ENCODE results near the gene EIF2S1. TPM values are rescaled to one million over a fixed set of nuclear protein-coding genes. Genes with fewer than 3 reads are reported as not detected.
A peak's percentile ranks its signal among the peaks of the same experiment; 100 is the strongest.

Gene EIF2S1
- polyA plus RNA-seq, 1 experiment: 149 TPM

DNA sequence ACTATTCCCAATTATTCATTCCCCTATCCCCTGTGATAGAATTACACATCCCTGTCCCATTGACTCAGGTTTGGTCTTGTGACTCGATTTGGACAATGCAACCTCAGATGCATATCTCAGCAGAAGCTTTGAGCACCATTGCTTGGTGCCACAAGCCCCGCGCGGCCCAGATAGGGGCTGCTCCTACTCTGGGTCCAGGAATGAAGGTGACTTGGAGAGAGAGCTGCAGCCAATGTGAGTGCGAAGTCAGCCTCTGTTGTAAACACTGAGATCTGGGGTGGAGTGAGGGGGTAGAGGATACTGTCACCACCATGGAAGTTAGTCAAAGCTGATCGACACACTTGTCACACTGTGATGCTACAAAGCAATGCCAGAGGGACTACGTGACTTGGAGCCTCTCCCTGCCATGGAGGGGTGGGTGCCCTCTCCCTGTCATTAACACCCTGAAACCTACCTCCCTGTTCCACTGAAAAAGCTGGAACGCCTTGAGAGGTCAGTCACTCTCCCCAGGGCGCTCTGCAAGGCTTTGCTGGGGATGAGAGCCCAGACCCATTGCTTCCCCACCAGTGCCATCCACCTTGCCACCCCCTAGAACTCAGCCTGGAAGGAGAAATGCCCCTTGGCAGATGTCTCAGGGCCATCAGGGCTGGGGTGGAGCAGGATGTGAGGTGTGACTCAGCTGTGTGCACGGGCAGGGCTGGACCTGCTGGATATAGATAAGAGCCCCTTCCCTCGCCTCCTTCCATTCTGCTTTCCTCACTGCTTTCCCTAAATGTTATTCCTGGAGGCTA is 58.5 kb downstream of the EIF2S1 start:
- POLR2A ChIA-PET: no interaction called here
- Histone ChIP-seq H3K9me3 (ENCODE audit: control insufficient read depth, insufficient read depth, low read length) (no peaks in the 10 kb centered on the region), H3K4me3 (ENCODE audit: low read depth, low read length) (no peak overlapping the region), H3K27me3 (ENCODE audit: control insufficient read depth, insufficient read depth, low read length) (peaks cover 6% of the 10 kb centered on the region), H3K27ac (ENCODE audit: low read depth, low read length) (no peak overlapping the region)
- CTCF ChIA-PET: interaction anchor here (1.4 to 2.1 kb wide), 2 partner anchors 9 to 153 kb away, joined by 3 to 12 read pairs; no protein-coding TSS in a partner anchor
- no peak for TF ChIP-seq CTCF (IDR thresholded peaks at IDR 0.05; ENCODE audit: low read depth, low read length)
- DNase-seq (ENCODE audit: low read depth, low spot score): no peak

- Histone ChIP-seq H3K4me3 (ENCODE audit: low read depth, low read length) (no peak overlapping the region), H3K27me3 (ENCODE audit: control insufficient read depth, insufficient read depth, low read length) (peaks cover 6% of the 10 kb centered on the region), H3K9me3 (ENCODE audit: control insufficient read depth, insufficient read depth, low read length) (no peaks in the 10 kb centered on the region), H3K27ac (ENCODE audit: low read depth, low read length) (no peak overlapping the region)
- TF ChIP-seq CTCF (IDR thresholded peaks at IDR 0.05; ENCODE audit: low read depth, low read length): 0 out of 2 replicates have a peak, but pooled peaks have one; percentile 20
- DNase-seq (ENCODE audit: low read depth, low spot score): no peak
- ChIA-PET POLR2A (no interaction called here), CTCF (interaction anchor here (1.0 kb wide), 1 partner anchor 284 kb away, joined by 3 read pairs; no protein-coding TSS in a partner anchor)
Observed at GRCh38 chr14:67420102-67420739, 60.1 kb downstream of the EIF2S1 start.

DNA sequence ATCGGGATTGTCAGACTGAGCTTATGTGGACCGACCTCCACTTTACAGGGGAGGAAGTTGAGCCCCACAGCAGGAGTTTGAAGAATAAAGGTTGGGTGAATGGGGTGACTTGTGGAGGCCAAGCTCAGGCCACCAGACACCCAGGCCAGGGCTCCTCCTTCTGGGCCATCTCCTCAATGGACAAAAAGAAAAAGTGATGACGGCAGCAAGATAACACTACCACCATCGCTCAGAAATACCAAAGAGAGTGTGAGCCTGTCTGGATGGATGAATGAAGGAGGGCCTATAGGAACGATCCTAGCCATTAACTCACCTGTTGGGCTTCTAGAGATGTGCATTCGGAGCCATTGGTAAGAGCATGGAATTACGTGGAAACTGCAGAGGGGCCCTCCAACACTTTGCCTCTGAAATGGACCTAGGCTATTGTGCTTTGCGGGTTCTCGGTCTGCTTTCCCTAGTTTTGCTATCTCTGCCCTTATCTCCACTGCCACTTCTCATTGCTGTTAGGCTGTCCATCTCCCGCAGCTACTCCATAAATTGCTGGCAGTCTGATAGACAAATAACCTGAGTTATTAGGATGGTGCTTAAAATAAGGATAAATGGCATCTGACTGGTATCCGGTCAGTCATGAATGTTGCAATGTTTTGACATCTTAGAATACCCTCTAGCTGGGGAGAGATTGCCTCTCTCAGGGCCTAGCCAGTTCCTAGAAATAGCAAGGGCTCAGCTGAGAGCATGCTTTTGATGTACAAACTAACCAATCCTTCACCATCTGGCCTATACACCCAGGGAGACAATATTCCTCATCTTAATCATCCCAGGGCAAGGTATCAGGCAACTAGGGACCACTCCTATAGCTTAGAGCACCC is 61.5 kb downstream of the EIF2S1 start:
- CTCF ChIA-PET: interaction anchor here (1.0 kb wide), 1 partner anchor 283 kb away, joined by 3 read pairs; no protein-coding TSS in a partner anchor
- H3K27ac ChIP-seq (ENCODE audit: low read depth, low read length): no peak overlapping the region
- H3K9me3 ChIP-seq (ENCODE audit: control insufficient read depth, insufficient read depth, low read length): no peaks in the 10 kb centered on the region
- no peak overlapping the region for H3K4me3 ChIP-seq (ENCODE audit: low read depth, low read length)
- TF ChIP-seq CTCF (IDR thresholded peaks at IDR 0.05; ENCODE audit: low read depth, low read length): no peak
- peaks cover 6% of the 10 kb centered on the region for H3K27me3 ChIP-seq (ENCODE audit: control insufficient read depth, insufficient read depth, low read length)
- DNase-seq (ENCODE audit: low read depth, low spot score): no peak
- POLR2A ChIA-PET: no interaction called here

DNA sequence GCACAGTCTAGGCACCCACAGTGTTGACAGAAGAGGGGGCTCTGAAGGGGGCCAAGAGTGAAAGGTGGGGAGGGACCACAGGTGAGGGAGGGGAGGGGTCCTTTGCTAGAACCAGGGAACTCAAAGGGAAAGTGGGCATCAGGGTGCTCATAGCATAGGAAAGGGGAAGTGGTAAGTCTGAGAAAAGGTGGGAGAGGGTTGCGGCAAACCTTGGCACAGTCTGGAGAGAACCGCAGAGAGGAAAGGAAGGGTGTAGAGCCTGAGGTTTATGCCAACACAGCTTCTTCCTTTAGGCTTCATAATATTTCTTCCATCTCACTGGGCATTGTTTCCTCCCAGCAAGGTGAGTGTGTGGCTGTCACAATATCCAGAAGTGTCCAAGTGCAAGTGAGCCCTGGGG is 63.3 kb downstream of the EIF2S1 start:
- Histone ChIP-seq H3K9me3 (ENCODE audit: control insufficient read depth, insufficient read depth, low read length) (no peaks in the 10 kb centered on the region), H3K27ac (ENCODE audit: low read depth, low read length) (no peak overlapping the region), H3K27me3 (ENCODE audit: control insufficient read depth, insufficient read depth, low read length) (peaks cover 6% of the 10 kb centered on the region), H3K4me3 (ENCODE audit: low read depth, low read length) (no peak overlapping the region)
- TF ChIP-seq CTCF (IDR thresholded peaks at IDR 0.05; ENCODE audit: low read depth, low read length): no peak
- DNase-seq (ENCODE audit: low read depth, low spot score): no peak
- POLR2A ChIA-PET: no interaction called here
- CTCF ChIA-PET: interaction anchor here (0.7 to 5.8 kb wide), 3 partner anchors 21 to 148 kb away, joined by 3 to 114 read pairs (median 4); no protein-coding TSS in a partner anchor

Measured in AG04450 (cell line).